Activated T-cell treated with anti-CD3 and anti-CD28 coated beads, Interleukin-2, amount 50 U/mL, for 4 hours (primary cell): ENCODE data around the gene GHSR. TPM values are rescaled to one million over a fixed set of nuclear protein-coding genes. Genes with fewer than 3 reads are reported as not detected.
"Not testable (repeated sequence)": the region's sequence is repeated elsewhere in the genome, so short reads cannot be mapped to it uniquely, and the experiment has no call there.

Experiments used
- ATAC-seq, 2 donors: fragments of 200-7000 bp; cut with Tn5 transposase; one replicate each; pipeline ENCODE4 v1.10.0; 2021
- DNase-seq: peaks from one replicate; pipeline ENCODE4 v3.0.0-alpha.2; 2020
- H3K27me3 Mint-ChIP-seq: one replicate; pipeline ENCODE4 v1.8.0; 2021; ENCODE audit warnings: low read depth, mixed read lengths
- H3K36me3 Mint-ChIP-seq: one replicate; pipeline ENCODE4 v1.8.0; 2022; ENCODE audit warnings: mixed read lengths; ENCODE audit not compliant: insufficient read depth
- H3K4me1 Mint-ChIP-seq: one replicate; pipeline ENCODE4 v1.8.0; 2021; ENCODE audit warnings: low read depth, mixed read lengths
- H3K4me3 Mint-ChIP-seq: one replicate; pipeline ENCODE4 v1.8.0; 2021; ENCODE audit warnings: mild to moderate bottlenecking, moderate library complexity, mixed read lengths
- H3K9me3 Mint-ChIP-seq: one replicate; pipeline ENCODE4 v1.8.0; 2021; ENCODE audit warnings: mixed read lengths
- total RNA-seq, 3 donors: library from RNA; stranded (reverse); gene quantifications; one replicate each; pipeline ENCODE4 v1.2.1, GENCODE V29; 2021

GHSR gene
- total RNA-seq, result not detected

DNA sequence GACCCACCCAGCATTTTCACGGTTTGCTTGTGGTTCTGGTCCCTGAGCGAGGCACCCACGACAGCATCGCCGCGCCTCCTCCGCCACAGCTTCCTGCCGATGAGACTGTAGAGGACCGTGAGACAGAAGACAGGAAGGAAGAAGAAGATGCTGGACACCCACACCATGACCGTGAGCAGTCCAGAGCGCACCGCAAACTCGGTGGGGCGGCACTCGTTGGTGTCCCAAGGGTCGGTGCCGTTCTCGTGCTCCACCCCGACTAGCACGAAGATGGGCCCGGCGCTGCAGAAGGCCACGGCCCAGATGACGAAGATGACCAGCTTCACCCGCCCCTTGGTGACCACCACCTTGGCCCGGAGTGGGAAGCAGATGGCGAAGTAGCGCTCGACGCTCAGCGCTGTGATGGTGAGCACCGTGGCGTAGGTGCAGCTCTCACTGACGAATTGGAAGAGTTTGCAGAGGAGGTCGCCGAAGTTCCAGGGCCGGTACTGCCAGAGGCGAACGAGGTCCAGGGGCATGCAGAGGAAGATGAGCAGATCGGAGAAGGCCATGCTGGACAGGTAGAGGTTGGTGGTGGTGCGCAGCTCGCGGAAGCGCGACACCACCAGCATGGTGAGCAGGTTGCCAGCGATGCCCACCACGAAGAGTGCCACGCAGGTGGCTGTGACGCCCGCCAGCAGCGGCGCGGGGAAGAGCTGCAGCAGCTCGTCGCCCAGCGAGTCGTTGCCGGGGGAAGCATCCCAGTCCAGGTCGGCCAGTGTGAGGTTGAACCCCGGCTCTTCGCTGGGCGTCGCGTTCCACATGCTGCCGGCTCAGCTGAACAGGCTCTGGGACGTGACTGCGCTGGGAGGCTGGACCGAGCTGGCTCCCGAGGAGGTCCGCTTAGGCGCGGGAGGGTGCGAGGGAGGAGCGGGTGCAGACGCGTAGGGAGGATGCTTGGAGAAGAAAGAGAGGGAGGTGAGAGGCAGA is at the start of gene GHSR:
TSS of gene GHSR (minus strand) at position 846 of the 969 bp plus-strand sequence. CDS start at position 803, 43 bp downstream.
- Mint-ChIP-seq H3K4me1 (peaks cover 32% of the 10 kb centered on the region), H3K9me3 (no peaks in the 10 kb centered on the region), H3K4me3 (peak within 1 kb of the TSS; percentile 66), H3K27me3 (peaks cover 69% of the 10 kb centered on the region), H3K36me3 (no peaks in the 10 kb centered on the region)
- ATAC-seq (peak; percentile 47 to 51), DNase-seq (no peak)

DNA sequence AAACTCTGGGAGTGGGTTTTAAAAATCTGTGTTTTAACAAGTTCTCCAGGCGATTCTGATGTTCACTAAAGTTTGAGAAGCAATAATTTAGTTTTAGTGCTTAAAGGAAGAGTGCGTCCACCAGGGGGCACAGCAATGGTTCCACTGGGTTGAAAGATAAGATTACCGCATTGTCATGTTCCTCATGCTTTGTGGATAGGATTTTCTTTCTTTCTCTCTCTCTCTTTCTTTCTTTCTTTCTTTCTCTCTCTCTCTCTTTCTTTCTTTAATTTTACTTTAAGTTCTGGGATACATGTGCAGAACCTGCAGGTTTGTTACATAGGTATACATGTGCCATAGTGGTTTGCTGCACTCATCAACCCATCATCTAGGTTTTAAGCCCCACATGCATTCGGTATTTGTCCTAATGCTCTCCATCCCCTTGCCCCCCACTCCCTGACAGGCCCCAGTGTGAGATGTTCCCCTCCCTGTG is 42.0 kb upstream of the GHSR start:
- ATAC-seq, result peak; percentile 69 to 71
- H3K9me3 Mint-ChIP-seq, H3K36me3 Mint-ChIP-seq, H3K4me1 Mint-ChIP-seq, H3K27me3 Mint-ChIP-seq: not testable (repeated sequence)
- peak overlapping the region; percentile 6 for H3K4me3 Mint-ChIP-seq
- peak; percentile 80 for DNase-seq

DNA sequence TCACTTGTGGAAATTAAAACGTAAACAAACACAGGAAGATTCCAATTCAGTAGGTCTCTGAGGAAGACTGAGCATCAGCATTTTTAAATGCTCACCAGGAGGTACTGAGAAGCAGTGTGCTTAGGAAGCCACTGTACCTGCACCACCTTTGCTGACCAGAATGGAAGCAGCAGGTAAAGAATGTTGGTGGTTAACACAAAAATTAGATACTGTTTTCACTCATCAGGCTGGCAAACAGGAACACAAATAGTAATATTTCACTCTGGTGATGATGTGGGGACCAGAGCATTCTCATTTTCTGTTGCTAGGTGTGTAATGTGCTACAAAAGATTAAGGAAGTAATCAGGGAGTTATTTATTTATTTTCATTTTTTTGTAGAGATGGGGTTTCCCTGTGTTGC is 29.9 kb upstream of the GHSR start:
- H3K27me3 Mint-ChIP-seq, result no peaks in the 10 kb centered on the region
- no peaks in the 10 kb centered on the region for H3K36me3 Mint-ChIP-seq
- H3K4me1 Mint-ChIP-seq, result peaks cover 16% of the 10 kb centered on the region
- no peaks in the 10 kb centered on the region for H3K9me3 Mint-ChIP-seq
- DNase-seq, result no peak
- no peak overlapping the region for H3K4me3 Mint-ChIP-seq
- ATAC-seq, result no peak

- H3K36me3 Mint-ChIP-seq, result no peaks in the 10 kb centered on the region
- DNase-seq (no peak), ATAC-seq (no peak)
- H3K9me3 Mint-ChIP-seq, result no peaks in the 10 kb centered on the region
- H3K4me3 Mint-ChIP-seq, result peak overlapping the region; percentile 24
- peaks cover 16% of the 10 kb centered on the region for H3K4me1 Mint-ChIP-seq
- H3K27me3 Mint-ChIP-seq, result no peaks in the 10 kb centered on the region
Observed at GRCh38 chr3:172476347-172476746, 28.1 kb upstream of the GHSR start.

DNA sequence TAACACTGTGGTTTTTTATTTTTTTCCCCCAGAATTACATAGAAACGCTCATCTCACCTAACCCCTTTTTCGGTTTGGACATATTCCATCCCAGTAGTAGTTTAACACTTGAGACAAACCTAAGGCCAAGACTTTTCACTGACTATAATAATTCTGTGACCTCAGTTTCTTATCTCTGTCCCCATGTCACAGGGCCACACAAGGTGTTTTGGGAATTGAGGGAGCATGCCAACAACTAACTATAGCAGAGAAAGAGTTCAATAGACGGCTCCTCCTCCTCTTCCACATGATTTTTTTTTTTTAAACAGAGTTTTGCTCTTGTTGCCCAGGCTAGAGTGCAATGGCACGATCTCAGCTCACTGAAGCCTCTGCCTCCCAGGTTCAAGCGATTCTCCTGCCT is 27.4 kb upstream of the GHSR start:
- Mint-ChIP-seq H3K36me3 (no peaks in the 10 kb centered on the region), H3K4me1 (peaks cover 16% of the 10 kb centered on the region), H3K9me3 (no peaks in the 10 kb centered on the region), H3K4me3 (no peak overlapping the region), H3K27me3 (no peaks in the 10 kb centered on the region)
- DNase-seq (no peak), ATAC-seq (no peak)

DNA sequence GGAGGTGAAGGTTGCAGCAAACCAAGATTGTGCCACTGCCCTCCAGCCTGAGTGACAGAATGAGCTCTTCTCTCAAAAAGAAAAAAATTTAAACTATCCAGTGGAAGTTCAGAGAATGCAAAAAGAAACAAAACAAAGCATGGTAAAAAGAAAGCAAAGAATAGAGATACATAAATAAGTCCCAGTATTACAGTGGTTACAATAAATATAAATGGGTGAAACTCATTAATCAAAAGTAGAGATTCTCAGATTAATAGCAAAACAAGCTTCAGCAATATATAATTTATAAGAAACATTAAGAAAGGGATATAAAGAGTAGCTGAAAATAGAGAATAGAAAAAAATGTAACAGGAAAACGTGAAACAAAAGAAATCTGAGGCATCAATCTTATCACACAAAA is 23.6 kb upstream of the GHSR start:
- Mint-ChIP-seq H3K9me3 (no peaks in the 10 kb centered on the region), H3K4me1 (peaks cover 4% of the 10 kb centered on the region), H3K36me3 (no peaks in the 10 kb centered on the region), H3K4me3 (no peak overlapping the region), H3K27me3 (peaks cover 2% of the 10 kb centered on the region)
- DNase-seq (no peak), ATAC-seq (no peak)

DNA sequence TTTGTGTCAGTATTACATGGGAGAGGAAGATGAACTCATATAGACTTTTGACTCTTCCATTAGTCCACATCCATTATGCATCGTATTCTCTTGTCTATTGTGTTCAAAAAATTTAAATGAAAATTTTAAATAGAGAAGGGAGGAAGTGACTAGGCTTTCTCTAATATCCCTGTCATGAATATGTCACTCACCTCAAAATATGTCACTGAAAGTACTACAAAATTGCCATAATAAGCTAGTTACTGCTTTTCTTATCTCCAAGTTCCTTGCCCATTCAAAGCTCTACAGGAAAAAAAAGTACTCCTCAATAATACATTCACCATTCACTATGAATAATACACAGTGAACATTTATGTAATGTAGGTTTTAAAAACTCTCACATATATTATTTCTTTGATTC is 22.3 kb upstream of the GHSR start:
- Mint-ChIP-seq H3K27me3 (peaks cover 2% of the 10 kb centered on the region), H3K9me3 (no peaks in the 10 kb centered on the region), H3K36me3 (no peaks in the 10 kb centered on the region), H3K4me1 (no peaks in the 10 kb centered on the region), H3K4me3 (no peak overlapping the region)
- ATAC-seq, result no peak
- no peak for DNase-seq

- no peaks in the 10 kb centered on the region for H3K36me3 Mint-ChIP-seq
- H3K4me3 Mint-ChIP-seq, result no peak overlapping the region
- no peak for ATAC-seq
- no peaks in the 10 kb centered on the region for H3K4me1 Mint-ChIP-seq
- peaks cover 2% of the 10 kb centered on the region for H3K27me3 Mint-ChIP-seq
- no peak for DNase-seq
- no peaks in the 10 kb centered on the region for H3K9me3 Mint-ChIP-seq
Observed at GRCh38 chr3:172467170-172467824, 19.0 kb upstream of the GHSR start.

DNA sequence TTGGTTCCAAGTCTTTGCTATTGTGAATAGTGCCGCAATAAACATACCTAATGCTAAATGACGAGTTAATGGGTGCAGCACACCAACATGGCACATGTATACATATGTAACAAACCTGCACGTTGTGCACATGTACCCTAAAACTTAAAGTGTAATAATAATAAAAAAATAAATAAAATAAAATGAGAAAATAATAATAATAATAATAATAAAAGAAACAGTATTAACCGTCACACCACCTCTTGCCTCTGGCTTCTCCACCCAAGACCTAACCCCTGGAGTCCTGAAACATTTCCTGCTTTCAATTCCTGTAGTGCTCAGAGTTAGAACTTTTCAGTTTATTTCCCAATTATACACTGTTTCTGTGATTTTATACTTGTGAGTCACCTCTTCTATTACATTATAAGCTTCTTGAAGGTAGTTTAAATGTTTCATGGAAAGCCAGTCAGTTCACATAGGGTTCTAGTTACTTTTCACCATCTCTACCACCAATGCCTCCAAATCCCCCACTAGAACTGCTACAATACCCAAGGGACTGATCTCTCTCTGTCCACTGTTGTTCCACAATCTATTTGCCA is 18.4 kb upstream of the GHSR start:
- Mint-ChIP-seq H3K36me3 (no peaks in the 10 kb centered on the region), H3K4me3 (no peak overlapping the region), H3K9me3 (no peaks in the 10 kb centered on the region), H3K4me1 (peaks cover 3% of the 10 kb centered on the region), H3K27me3 (peaks cover 2% of the 10 kb centered on the region)
- no peak for DNase-seq
- no peak for ATAC-seq

DNA sequence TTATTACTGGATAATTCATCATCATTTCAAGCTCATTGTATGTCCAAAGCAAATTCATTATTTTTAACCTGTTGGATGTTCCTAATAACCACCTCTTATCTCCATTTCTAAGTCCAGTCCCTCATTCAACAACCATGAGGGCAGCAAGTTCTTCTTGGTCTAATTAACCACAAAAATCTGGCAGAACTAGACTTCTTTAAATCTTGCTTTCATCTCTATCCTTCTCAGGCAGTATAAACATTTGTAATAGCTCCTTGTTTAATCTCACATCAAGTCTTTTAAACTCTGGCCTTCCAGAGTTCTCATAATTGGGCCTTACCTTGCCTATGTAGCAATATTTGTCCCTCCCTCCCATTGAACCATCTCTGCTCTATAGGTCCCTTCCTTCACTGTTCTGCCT is 17.0 kb upstream of the GHSR start:
- no peak overlapping the region for H3K4me3 Mint-ChIP-seq
- peaks cover 4% of the 10 kb centered on the region for H3K4me1 Mint-ChIP-seq
- no peak for DNase-seq
- no peaks in the 10 kb centered on the region for H3K9me3 Mint-ChIP-seq
- no peaks in the 10 kb centered on the region for H3K36me3 Mint-ChIP-seq
- peaks cover 2% of the 10 kb centered on the region for H3K27me3 Mint-ChIP-seq
- ATAC-seq, result no peak

DNA sequence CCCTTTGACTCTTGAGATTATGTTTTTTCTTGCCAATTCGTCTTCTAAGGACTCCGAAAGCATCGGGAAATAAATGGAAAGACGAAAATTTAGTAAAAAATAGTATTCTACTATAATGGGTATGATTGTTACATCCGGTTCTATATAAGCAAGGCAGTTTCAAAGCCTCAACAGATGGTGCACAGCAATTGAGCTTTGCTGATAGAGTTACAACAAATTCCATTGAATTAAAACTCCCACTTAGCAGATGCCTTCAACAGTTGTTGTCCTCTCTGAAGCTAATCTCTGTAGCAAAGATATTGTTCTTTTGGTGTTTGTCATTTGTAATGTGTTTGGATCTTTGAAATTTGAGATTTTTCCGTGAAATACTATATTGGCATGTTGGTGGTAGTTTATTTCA is 16.1 kb upstream of the GHSR start:
- Mint-ChIP-seq H3K4me3 (no peak overlapping the region), H3K36me3 (no peaks in the 10 kb centered on the region), H3K9me3 (no peaks in the 10 kb centered on the region), H3K27me3 (peaks cover 2% of the 10 kb centered on the region), H3K4me1 (peaks cover 4% of the 10 kb centered on the region)
- no peak for DNase-seq
- ATAC-seq, result no peak

DNA sequence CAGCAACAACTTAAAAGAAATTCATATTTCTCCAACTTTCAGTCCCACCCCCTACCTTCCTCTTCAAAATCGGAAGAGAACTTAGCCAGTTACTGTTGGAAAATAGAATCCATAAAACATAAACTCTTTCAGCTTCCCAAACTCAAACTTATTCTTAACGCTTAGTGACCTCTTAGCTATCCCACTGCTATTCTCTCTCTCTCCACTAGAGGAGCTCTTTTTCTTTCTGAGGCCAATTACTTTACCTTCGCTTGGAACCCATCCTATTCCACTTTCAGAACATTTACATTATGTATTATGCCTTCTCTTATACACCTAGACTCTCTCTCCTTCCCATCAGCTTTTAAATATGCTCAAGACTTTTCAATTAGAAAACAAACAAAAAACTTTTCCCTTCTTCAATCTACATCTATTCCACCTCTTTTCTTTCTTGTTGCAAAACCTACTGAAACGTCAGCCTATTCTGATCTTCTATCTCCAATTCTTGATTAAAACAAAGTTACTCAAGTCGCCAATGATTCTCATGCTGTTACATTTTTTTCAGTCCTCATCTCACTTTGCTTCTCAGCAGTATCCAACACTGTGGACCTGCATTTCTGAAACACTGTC is 13.4 kb upstream of the GHSR start:
- H3K9me3 Mint-ChIP-seq, result no peaks in the 10 kb centered on the region
- DNase-seq, result no peak
- H3K36me3 Mint-ChIP-seq, result no peaks in the 10 kb centered on the region
- peaks cover 4% of the 10 kb centered on the region for H3K4me1 Mint-ChIP-seq
- ATAC-seq, result peak in 1 of 2 donors; percentile 43
- no peaks in the 10 kb centered on the region for H3K27me3 Mint-ChIP-seq
- H3K4me3 Mint-ChIP-seq, result no peak overlapping the region

DNA sequence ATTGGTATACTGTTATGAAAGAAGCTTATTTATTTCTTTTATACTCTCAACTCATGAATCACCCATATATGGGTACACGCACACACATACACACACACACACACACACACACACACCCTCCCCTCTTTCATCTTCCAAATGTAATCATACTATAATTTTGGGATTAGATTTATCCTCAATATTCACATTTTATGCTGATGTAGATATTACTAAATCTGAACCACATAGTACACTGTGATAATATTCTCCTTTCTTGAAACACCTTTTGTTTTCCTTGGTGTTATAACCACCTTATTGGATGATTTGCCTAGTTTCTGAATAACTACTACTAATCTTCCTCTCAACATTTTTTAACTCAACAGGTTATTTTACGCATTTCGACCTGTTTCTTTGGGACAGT is 8.1 kb upstream of the GHSR start:
- Mint-ChIP-seq H3K4me3 (no peak overlapping the region), H3K36me3 (no peaks in the 10 kb centered on the region), H3K4me1 (no peaks in the 10 kb centered on the region), H3K27me3 (peaks cover 21% of the 10 kb centered on the region), H3K9me3 (no peaks in the 10 kb centered on the region)
- no peak for ATAC-seq
- no peak for DNase-seq

DNA sequence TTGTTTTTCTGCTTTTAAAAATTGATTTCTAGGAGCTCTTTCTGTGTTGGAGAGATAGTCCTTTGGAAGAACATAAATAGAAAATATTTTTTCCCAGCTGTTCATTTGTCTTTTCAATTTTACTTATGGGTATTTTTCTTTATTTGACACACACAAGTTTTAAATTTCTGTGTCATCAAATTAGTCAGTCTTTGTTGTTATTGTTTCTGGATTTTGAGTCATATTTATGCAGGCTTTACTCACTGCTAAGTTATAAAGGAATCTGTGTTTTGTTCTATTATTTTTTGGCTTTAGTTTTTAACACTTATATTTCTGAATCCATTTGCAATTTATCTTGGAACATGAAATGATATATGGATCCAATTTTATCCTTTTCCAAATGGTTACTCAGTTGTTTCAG is 5.9 kb upstream of the GHSR start:
- DNase-seq (no peak), ATAC-seq (no peak)
- H3K4me3 Mint-ChIP-seq, result no peak overlapping the region
- peaks cover 37% of the 10 kb centered on the region for H3K27me3 Mint-ChIP-seq
- H3K4me1 Mint-ChIP-seq, result peaks cover 8% of the 10 kb centered on the region
- no peaks in the 10 kb centered on the region for H3K36me3 Mint-ChIP-seq
- no peaks in the 10 kb centered on the region for H3K9me3 Mint-ChIP-seq
